Measurements from ENCODE around the gene MYL1. TPM values are rescaled to one million over a fixed set of nuclear protein-coding genes. Genes with fewer than 3 reads are reported as not detected.

Gene MYL1
- total RNA-seq, 4 donors from 2014 or later: not detected

DNA sequence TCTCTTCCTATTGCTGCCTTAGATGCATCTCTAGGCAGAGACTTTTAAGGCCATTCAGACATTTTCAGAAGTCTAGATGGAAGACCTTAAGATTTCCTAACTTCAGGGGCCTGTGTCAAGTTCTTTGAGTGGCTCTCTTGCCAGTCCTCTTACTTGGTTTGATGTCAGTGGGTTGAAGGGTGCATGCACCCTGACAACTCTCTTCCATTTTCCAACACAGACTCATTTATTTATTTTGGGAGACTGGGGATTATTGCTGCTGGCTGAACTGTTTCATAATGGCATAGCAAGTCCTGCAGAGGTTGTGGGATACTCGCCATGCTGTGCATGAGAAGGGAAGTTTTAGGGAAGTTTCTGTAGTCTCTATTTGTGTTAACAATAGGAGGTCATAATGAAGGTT is 50.7 kb downstream of the MYL1 start:
- Histone ChIP-seq H3K4me3 (no peak overlapping the region), H3K27ac (no peak overlapping the region), H3K4me1 (no peaks in the 10 kb centered on the region), H3K27me3 (no peaks in the 10 kb centered on the region), H3K9me3 (no peaks in the 10 kb centered on the region), H3K36me3 (no peaks in the 10 kb centered on the region)
- TF ChIP-seq, protein P1, sequence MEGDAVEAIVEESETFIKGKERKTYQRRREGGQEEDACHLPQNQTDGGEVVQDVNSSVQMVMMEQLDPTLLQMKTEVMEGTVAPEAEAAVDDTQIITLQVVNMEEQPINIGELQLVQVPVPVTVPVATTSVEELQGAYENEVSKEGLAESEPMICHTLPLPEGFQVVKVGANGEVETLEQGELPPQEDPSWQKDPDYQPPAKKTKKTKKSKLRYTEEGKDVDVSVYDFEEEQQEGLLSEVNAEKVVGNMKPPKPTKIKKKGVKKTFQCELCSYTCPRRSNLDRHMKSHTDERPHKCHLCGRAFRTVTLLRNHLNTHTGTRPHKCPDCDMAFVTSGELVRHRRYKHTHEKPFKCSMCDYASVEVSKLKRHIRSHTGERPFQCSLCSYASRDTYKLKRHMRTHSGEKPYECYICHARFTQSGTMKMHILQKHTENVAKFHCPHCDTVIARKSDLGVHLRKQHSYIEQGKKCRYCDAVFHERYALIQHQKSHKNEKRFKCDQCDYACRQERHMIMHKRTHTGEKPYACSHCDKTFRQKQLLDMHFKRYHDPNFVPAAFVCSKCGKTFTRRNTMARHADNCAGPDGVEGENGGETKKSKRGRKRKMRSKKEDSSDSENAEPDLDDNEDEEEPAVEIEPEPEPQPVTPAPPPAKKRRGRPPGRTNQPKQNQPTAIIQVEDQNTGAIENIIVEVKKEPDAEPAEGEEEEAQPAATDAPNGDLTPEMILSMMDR (IDR thresholded peaks at IDR 0.05): no peak
- no peak for TF ChIP-seq POLR2A (IDR thresholded peaks at IDR 0.05)
- no peak for TF ChIP-seq EP300 (IDR thresholded peaks at IDR 0.05)
- no peak for DNase-seq (ENCODE audit: low spot score in 2 of 2)
- 74 to 77% methylated on average over 1 of the region's 1 CpG for WGBS, 2 donors

DNA sequence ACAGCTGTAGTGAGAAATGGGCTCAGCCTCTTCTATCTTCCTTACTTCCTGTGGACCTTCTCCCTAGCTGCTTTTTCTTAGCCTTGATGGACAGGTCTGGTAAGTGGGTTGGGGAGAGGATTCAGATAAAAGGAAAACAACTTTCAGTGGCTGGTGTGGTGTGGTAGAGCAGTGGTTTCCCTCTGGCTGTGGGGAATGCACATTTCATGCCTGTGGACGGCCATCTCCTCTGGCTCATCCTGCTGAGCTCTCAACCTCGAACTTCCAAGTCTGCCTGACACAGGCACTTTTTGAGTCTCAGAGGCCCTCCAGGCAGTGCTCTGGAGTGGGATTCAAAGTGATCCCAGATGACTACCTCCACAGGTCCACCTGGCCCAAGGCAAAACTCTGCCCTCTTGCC is 51.1 kb downstream of the MYL1 start:
- Histone ChIP-seq H3K36me3 (no peaks in the 10 kb centered on the region), H3K27me3 (no peaks in the 10 kb centered on the region), H3K4me1 (no peaks in the 10 kb centered on the region), H3K4me3 (no peak overlapping the region), H3K27ac (no peak overlapping the region), H3K9me3 (no peaks in the 10 kb centered on the region)
- TF ChIP-seq POLR2A (IDR thresholded peaks at IDR 0.05): no peak
- no peak for TF ChIP-seq EP300 (IDR thresholded peaks at IDR 0.05)
- TF ChIP-seq, protein P1 (IDR thresholded peaks at IDR 0.05): no peak
- WGBS, 2 donors: 79 to 87% methylated on average over 2 of the region's 2 CpGs
- no peak for DNase-seq (ENCODE audit: low spot score in 2 of 2)

DNA sequence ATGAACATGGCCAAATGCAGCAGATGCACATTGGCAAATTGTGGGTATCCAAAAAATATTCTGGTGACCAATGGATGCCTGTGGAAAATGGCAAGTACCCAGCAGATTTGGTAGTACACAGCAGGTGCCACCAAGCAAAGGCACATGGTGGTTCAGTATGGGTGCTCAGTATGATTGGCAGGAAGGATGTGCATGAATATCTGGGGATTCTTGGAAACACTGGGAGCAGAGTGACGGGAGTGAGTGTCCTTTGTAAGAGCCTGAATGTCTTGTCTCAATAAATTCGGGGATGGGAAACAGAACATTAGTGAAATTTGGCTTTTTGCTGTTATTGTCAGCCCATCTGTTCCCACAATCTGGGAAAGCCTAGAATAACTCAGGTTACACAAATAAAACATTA is 52.9 kb downstream of the MYL1 start:
- TF ChIP-seq POLR2A (IDR thresholded peaks at IDR 0.05) (no peak), EP300 (IDR thresholded peaks at IDR 0.05) (no peak)
- TF ChIP-seq, protein P1 (IDR thresholded peaks at IDR 0.05): no peak
- H3K36me3 ChIP-seq: no peaks in the 10 kb centered on the region
- H3K9me3 ChIP-seq: no peaks in the 10 kb centered on the region
- no peak for DNase-seq (ENCODE audit: low spot score in 2 of 2)
- H3K4me1 ChIP-seq: no peaks in the 10 kb centered on the region
- no peaks in the 10 kb centered on the region for H3K27me3 ChIP-seq
- 73 to 81% methylated on average over 2 of the region's 2 CpGs for WGBS, 2 donors
- no peak overlapping the region for H3K27ac ChIP-seq
- H3K4me3 ChIP-seq: no peak overlapping the region

DNA sequence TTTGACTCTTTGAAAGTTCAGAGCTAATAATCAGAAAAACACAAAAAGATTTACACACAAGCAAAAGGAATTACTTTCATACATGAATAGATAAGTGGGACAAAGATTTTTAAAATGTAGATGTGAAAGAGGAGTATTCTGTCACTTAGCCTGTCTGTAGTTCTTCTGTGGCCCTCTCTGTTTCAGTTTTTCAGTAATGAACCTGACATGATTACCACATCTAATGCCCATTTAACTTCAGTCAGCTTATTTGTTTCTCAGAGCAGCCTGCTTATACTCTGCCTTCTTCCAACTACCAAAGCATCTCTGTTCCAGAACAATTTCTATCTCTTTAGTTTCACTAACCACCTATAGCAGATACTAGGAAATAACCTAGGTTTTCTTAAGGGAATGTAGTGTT is 55.3 kb downstream of the MYL1 start:
- Histone ChIP-seq H3K9me3 (no peaks in the 10 kb centered on the region), H3K27me3 (no peaks in the 10 kb centered on the region), H3K4me3 (no peak overlapping the region), H3K4me1 (no peaks in the 10 kb centered on the region), H3K36me3 (no peaks in the 10 kb centered on the region), H3K27ac (no peak overlapping the region)
- TF ChIP-seq EP300 (IDR thresholded peaks at IDR 0.05) (no peak), POLR2A (IDR thresholded peaks at IDR 0.05) (no peak)
- TF ChIP-seq, protein P1 (IDR thresholded peaks at IDR 0.05): no peak
- no peak for DNase-seq (ENCODE audit: low spot score in 2 of 2)

DNA sequence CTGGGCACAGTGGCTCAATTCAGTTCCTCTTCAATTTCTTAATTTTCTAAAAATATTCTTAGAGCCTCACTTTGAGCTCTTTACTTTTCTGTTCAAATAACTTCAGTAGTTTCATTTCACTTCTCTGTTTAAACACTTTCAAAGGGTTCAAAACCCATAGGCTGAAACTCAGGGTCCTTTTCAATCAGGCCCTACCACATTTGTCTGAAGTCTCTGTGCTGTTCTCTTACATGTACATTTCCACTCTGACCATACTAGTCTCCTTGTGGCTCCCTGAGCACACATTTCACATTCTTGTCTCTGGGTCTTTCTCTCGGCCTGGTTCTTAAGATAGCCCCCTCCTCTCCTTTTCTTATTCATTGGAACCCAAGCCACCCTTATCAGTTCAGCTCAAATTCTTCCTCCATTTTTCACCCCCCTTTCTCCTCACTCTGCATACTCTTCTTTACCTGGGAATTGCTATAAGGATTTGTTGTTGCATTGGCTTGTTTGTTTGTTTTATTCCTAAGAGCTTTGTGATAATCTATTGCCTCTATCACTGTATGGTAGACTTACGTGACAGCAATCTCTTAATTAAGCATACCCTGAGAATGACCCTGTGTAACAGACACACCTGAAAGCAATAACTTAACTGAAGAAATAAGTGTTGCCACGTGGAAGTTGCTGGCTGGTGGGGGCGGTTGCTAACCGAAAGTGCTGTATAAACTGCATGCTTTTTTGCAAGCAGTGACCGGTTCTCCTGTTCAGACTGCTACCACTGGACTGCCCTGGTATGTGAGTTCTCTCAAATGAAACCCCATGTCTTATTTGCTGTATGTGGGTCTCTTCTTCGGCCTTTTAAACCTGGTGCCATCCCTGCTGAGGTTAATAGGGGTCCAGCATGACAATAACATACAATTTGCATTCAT is 62.0 kb downstream of the MYL1 start:
- DNase-seq (ENCODE audit: low spot score in 2 of 2): no peak
- Histone ChIP-seq H3K4me3 (no peak overlapping the region), H3K36me3 (no peaks in the 10 kb centered on the region), H3K27ac (no peak overlapping the region), H3K27me3 (no peaks in the 10 kb centered on the region), H3K9me3 (no peaks in the 10 kb centered on the region), H3K4me1 (no peaks in the 10 kb centered on the region)
- WGBS, 2 donors: 56 to 58% methylated on average over 7 of the region's 7 CpGs
- TF ChIP-seq POLR2A (IDR thresholded peaks at IDR 0.05): no peak
- no peak for TF ChIP-seq EP300 (IDR thresholded peaks at IDR 0.05)
- TF ChIP-seq, protein P1 (IDR thresholded peaks at IDR 0.05): no peak

Data from tibial nerve (tissue), 4 donors.